Astrocyte (in vitro differentiated cells and primary cell): ENCODE measurements around the gene DROSHA.

Experiments
- CTCF ChIP-seq: IDR thresholded peaks from 2 replicates; pipeline ENCODE4 v1.5.1; 2011; ENCODE audit warnings: low read depth, mild to moderate bottlenecking, inconsistent platforms, low read length, moderate library complexity; ENCODE audit not compliant: insufficient read depth
- EZH2 ChIP-seq: IDR thresholded peaks from 2 replicates; pipeline ENCODE4 v1.6.1; 2012; ENCODE audit warnings: mild to moderate bottlenecking, low read length, inconsistent platforms; ENCODE audit not compliant: insufficient read depth

GRCh38 chr5:31536873-31537272 lies 5.0 kb upstream of the DROSHA start:
- TF ChIP-seq CTCF (no peak), EZH2 (no peak)
